Endodermal cell (in vitro differentiated cells): ENCODE results near the gene CEBPG. TPM values are rescaled to one million over a fixed set of nuclear protein-coding genes. Genes with fewer than 3 reads are reported as not detected.

ENCODE experiments used
- DNase-seq: peaks from one replicate; pipeline ENCODE4 v3.0.0-alpha.2; 2017
- H3K27ac ChIP-seq: 2 replicates; pipeline ENCODE4 v1.5.1; 2013; ENCODE audit warnings: mild to moderate bottlenecking, low read depth, low read length, moderate library complexity
- H3K27me3 ChIP-seq: 2 replicates; pipeline ENCODE4 v1.6.1; 2013; ENCODE audit warnings: mild to moderate bottlenecking, low read length, moderate library complexity; ENCODE audit not compliant: insufficient read depth, control insufficient read depth, poor library complexity, severe bottlenecking
- H3K36me3 ChIP-seq: 2 replicates; pipeline ENCODE4 v1.7.0; 2013; ENCODE audit warnings: mild to moderate bottlenecking, low read length, moderate library complexity; ENCODE audit not compliant: control insufficient read depth, insufficient read depth
- H3K4me1 ChIP-seq: one replicate; pipeline ENCODE4 v1.7.0; 2013; ENCODE audit warnings: low read length; ENCODE audit not compliant: control insufficient read depth, insufficient read depth
- H3K4me3 ChIP-seq: 2 replicates; pipeline ENCODE4 v1.5.1; 2013; ENCODE audit warnings: mild to moderate bottlenecking, low read length, moderate library complexity
- H3K9ac ChIP-seq: 2 replicates; pipeline ENCODE4 v1.6.1; 2013; ENCODE audit warnings: mild to moderate bottlenecking, low read length, moderate library complexity; ENCODE audit not compliant: poor library complexity, severe bottlenecking; ENCODE audit errors: extremely low read depth
- H3K9me3 ChIP-seq: 2 replicates; pipeline ENCODE4 v1.6.1; 2013; ENCODE audit warnings: mild to moderate bottlenecking, low read length, moderate library complexity; ENCODE audit not compliant: control insufficient read depth
- H3K27ac Mint-ChIP-seq: 2 replicates; pipeline ENCODE4 v1.8.0; 2020; ENCODE audit warnings: mixed read lengths
- H3K27me3 Mint-ChIP-seq: 2 replicates; pipeline ENCODE4 v1.8.0; 2021; ENCODE audit warnings: mild to moderate bottlenecking, mixed read lengths; ENCODE audit not compliant: insufficient read depth
- H3K36me3 Mint-ChIP-seq: 2 replicates; pipeline ENCODE4 v1.8.0; 2020; ENCODE audit warnings: low read depth, mixed read lengths
- H3K4me1 Mint-ChIP-seq: 2 replicates; pipeline ENCODE4 v1.8.0; 2020; ENCODE audit warnings: mixed read lengths
- H3K4me3 Mint-ChIP-seq: 2 replicates; pipeline ENCODE4 v1.8.0; 2020; ENCODE audit warnings: mild to moderate bottlenecking, moderate library complexity, mixed read lengths
- H3K9me3 Mint-ChIP-seq: 2 replicates; pipeline ENCODE4 v1.8.0; 2020; ENCODE audit warnings: mild to moderate bottlenecking, mixed read lengths
- WGBS, 2 experiments: methylation state at CpG; one replicate each; pipeline versions ENCODE4 v1.1.5 to v1.1.7; 2013; ENCODE audit warnings: missing lambda C conversion rate in 2 of 2, mixed read lengths in 1 of 2; ENCODE audit not compliant: insufficient coverage in 1 of 2, insufficient read length in 1 of 2; 5-methylcytosine and 5-hydroxymethylcytosine counted together
- total RNA-seq, 2 donors: library from RNA; stranded (reverse); fragmentation: NEBNext Ultra II Directional in 1 of 2; extraction: Animal tissue kit (Norgen Biotek cat#: 25700) in 1 of 2; gene quantifications; 2 replicates in 1 of 2; 3 replicates in 1 of 2; pipeline ENCODE4 v1.2.1, GENCODE V29; 2021
- TF ChIP-seq, protein P1 (sequence below): fragments of 200-600 bp; sonication (generic); conservative IDR thresholded peaks from 2 replicates; pipeline ENCODE4 v1.5.0; 2021; ENCODE audit warnings: antibody characterized with exemption, mild to moderate bottlenecking

CEBPG gene
- total RNA-seq, 2 donors from 2014 or later: 31.9 to 33.8 TPM

DNA sequence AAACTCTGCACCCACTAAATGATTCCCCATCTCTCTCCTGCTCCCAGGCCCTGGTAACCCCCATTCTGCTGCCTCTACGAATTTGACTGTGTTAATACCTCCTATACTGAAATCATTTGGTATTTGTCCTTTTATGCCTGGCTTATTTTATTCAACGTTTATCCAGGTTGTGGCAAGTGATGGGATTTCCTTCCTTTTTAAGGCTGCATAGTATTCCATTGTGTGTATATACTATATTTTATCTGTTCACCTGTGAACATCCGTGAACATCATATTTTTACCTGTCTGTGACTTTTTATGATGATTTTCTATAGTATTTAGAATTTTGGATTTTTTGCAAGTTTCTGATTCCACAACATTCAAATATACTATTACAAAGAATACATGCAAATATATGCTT lies 13.9 kb upstream of the CEBPG start:
- Mint-ChIP-seq H3K4me1 (no peaks in the 10 kb centered on the region), H3K4me3 (no peak overlapping the region), H3K9me3 (peaks cover 7% of the 10 kb centered on the region), H3K27me3 (peaks cover 6% of the 10 kb centered on the region), H3K27ac (no peak overlapping the region), H3K36me3 (no peaks in the 10 kb centered on the region)
- no peak overlapping the region for H3K9ac ChIP-seq
- H3K27ac ChIP-seq: no peak overlapping the region
- 78 to 83% methylated on average over 1 to 2 of the region's 3 CpGs for WGBS, 2 experiments
- H3K9me3 ChIP-seq: no peaks in the 10 kb centered on the region
- no peaks in the 10 kb centered on the region for H3K4me1 ChIP-seq
- no peak overlapping the region for H3K4me3 ChIP-seq
- TF ChIP-seq, protein P1, sequence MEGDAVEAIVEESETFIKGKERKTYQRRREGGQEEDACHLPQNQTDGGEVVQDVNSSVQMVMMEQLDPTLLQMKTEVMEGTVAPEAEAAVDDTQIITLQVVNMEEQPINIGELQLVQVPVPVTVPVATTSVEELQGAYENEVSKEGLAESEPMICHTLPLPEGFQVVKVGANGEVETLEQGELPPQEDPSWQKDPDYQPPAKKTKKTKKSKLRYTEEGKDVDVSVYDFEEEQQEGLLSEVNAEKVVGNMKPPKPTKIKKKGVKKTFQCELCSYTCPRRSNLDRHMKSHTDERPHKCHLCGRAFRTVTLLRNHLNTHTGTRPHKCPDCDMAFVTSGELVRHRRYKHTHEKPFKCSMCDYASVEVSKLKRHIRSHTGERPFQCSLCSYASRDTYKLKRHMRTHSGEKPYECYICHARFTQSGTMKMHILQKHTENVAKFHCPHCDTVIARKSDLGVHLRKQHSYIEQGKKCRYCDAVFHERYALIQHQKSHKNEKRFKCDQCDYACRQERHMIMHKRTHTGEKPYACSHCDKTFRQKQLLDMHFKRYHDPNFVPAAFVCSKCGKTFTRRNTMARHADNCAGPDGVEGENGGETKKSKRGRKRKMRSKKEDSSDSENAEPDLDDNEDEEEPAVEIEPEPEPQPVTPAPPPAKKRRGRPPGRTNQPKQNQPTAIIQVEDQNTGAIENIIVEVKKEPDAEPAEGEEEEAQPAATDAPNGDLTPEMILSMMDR: no peak
- H3K27me3 ChIP-seq: peaks cover 4% of the 10 kb centered on the region
- H3K36me3 ChIP-seq: no peaks in the 10 kb centered on the region
- no peak for DNase-seq

DNA sequence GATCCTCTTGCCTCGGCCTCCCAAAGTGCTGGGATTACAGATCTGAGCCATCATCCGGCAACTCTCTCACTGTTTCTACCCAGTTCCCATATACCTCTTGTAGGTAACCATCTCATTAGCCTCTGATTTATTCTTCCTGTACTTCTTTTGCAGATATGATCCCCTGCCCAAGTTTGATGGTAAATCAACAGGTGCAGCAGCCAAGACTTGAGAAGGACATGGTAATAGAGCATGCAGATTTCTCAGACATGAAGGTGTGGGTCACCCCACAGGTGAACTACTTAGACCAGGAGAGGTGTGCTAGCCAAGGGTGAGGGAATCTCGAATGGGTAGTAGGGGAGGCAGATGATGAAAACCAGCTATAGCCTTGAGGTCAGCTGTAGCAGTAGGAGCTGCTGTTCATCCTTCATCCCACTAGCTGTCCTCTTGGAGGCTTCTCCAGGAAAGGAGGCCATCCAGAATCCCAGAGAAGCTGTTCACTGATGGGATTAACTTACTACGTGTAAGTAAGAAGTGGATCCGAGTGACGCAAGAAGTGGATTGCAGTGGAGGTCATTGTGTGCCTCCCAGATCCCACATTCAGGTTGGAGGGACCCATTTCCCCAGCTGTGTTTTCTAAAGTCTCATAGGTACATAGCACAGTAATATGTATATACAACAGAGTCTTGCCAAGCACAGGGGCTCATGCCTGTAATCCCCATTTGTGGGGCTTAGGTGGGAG lies 10.8 kb upstream of the CEBPG start:
- Histone ChIP-seq H3K27me3 (peaks cover 14% of the 10 kb centered on the region), H3K36me3 (no peaks in the 10 kb centered on the region), H3K27ac (no peak overlapping the region), H3K4me3 (no peak overlapping the region), H3K9me3 (no peaks in the 10 kb centered on the region), H3K9ac (no peak overlapping the region), H3K4me1 (no peaks in the 10 kb centered on the region)
- Mint-ChIP-seq H3K27me3 (peaks cover 5% of the 10 kb centered on the region), H3K9me3 (no peaks in the 10 kb centered on the region), H3K36me3 (no peaks in the 10 kb centered on the region), H3K27ac (no peak overlapping the region), H3K4me3 (no peak overlapping the region), H3K4me1 (no peaks in the 10 kb centered on the region)
- no peak for DNase-seq
- TF ChIP-seq, protein P1: no peak
- 77 to 88% methylated on average over 4 to 6 of the region's 6 CpGs for WGBS, 2 experiments

- peaks cover 6% of the 10 kb centered on the region for H3K27me3 Mint-ChIP-seq
- H3K27ac Mint-ChIP-seq: no peak overlapping the region
- H3K4me3 Mint-ChIP-seq: no peak overlapping the region
- TF ChIP-seq, protein P1: no peak
- H3K4me1 Mint-ChIP-seq: no peaks in the 10 kb centered on the region
- 93% methylated on average over 5 of the region's 5 CpGs for WGBS, 2 experiments
- H3K9me3 ChIP-seq: no peaks in the 10 kb centered on the region
- no peaks in the 10 kb centered on the region for H3K36me3 Mint-ChIP-seq
- H3K9ac ChIP-seq: no peak overlapping the region
- H3K36me3 ChIP-seq: no peaks in the 10 kb centered on the region
- no peaks in the 10 kb centered on the region for H3K4me1 ChIP-seq
- no peak overlapping the region for H3K4me3 ChIP-seq
- no peak for DNase-seq
- peaks cover 14% of the 10 kb centered on the region for H3K27me3 ChIP-seq
- no peaks in the 10 kb centered on the region for H3K9me3 Mint-ChIP-seq
- H3K27ac ChIP-seq: no peak overlapping the region
These were observed 10.0 kb upstream of the CEBPG start for GRCh38 chr19:33363476-33363875.
